Kidney (tissue), 14 donors: Measurements from ENCODE around the gene ZC3H12D. TPM values are rescaled to one million over a fixed set of nuclear protein-coding genes. Genes with fewer than 3 reads are reported as not detected.

ENCODE experiments used
- DNase-seq, 5 donors: peaks; one replicate each; pipeline ENCODE4 v3.0.0-alpha.2; 2013 to 2020
- FAIRE-seq: peaks from 2 replicates; lab custom pipeline; 2012; peaks lifted over from hg19 to GRCh38; lab: Jason Lieb, UNC
- H3K27ac ChIP-seq, 2 donors: one replicate each; pipeline ENCODE4 v1.7.0; 2013; ENCODE audit warnings: low read depth in 2 of 2, low read length in 2 of 2, inconsistent platforms in 1 of 2
- H3K27me3 ChIP-seq: one replicate; pipeline ENCODE4 v1.7.1; 2013; ENCODE audit warnings: low read length, inconsistent platforms; ENCODE audit not compliant: control insufficient read depth, insufficient read depth
- H3K36me3 ChIP-seq, 3 donors: one replicate each; pipeline versions ENCODE4 v1.7.0 to v1.7.1; 2013; ENCODE audit warnings: low read length in 3 of 3, control low read depth in 1 of 3, inconsistent platforms in 1 of 3; ENCODE audit not compliant: insufficient read depth in 3 of 3, control insufficient read depth in 2 of 3
- H3K4me1 ChIP-seq, 3 donors: one replicate each; pipeline versions ENCODE4 v1.7.0 to v1.7.1; 2013; ENCODE audit warnings: low read length in 3 of 3, inconsistent platforms in 1 of 3, low read depth in 1 of 3; ENCODE audit not compliant: control insufficient read depth in 2 of 3, insufficient read depth in 2 of 3
- H3K4me3 ChIP-seq, 3 donors: one replicate each; pipeline versions ENCODE4 v1.7.0 to v1.8.1; 2013; ENCODE audit warnings: low read length in 3 of 3, control low read depth in 1 of 3, inconsistent platforms in 1 of 3
- H3K9ac ChIP-seq, 3 donors: one replicate each; pipeline versions ENCODE4 v1.7.0 to v1.7.1; 2013; ENCODE audit warnings: low read length in 3 of 3, control low read depth in 1 of 3, inconsistent platforms in 1 of 3
- H3K9me3 ChIP-seq, 3 donors: one replicate each; pipeline versions ENCODE4 v1.7.0 to v1.7.1; 2013; ENCODE audit warnings: low read length in 3 of 3, control low read depth in 1 of 3, inconsistent platforms in 1 of 3; ENCODE audit not compliant: control insufficient read depth in 2 of 3, insufficient read depth in 1 of 3
- CTCF ChIP-seq: IDR thresholded peaks from 3 replicates; pipeline ENCODE4 v1.5.1; 2012; ENCODE audit warnings: mild to moderate bottlenecking, moderate library complexity, borderline replicate concordance; ENCODE audit not compliant: insufficient read depth; ENCODE audit errors: extremely low read depth
- intact Hi-C: fragments of 100-400 bp; cut with DNase I; formaldehyde crosslinking; loops from one replicate; pipeline ENCODE4 v1.11.1; 2022
- polyA plus RNA-seq: library from polyadenylated mRNA; stranded (reverse); fragments of 350-450 nt; fragmentation: Illumina TruSeq; extraction: RNeasy Lipid Tissue Mini Kit (QIAGEN cat#74804); gene quantifications from one replicate; pipeline ENCODE4 v1.2.3, GENCODE V29; 2014; ENCODE audit warnings: low read depth, low replicate concordance; ENCODE audit not compliant: insufficient read depth
- total RNA-seq: library from RNA; stranded (reverse); fragmentation: NEBNext Ultra II Directional; extraction: Animal tissue kit (Norgen Biotek cat#: 25700); gene quantifications from one replicate; pipeline ENCODE4 v1.2.1, GENCODE V29; 2021
- donor health status: control.
- donor health status: control.
- donor health status: control.
- donor health status: control.
- donor health status: control.
- donor health status: DM: yes; HTN: yes; CAD: no.
- donor health status: Normal renal cell carcinoma (clear cell type).

ZC3H12D gene
- total and polyA plus RNA-seq, 2 donors from 2014 or later: 0.82 to 3.7 TPM

- intact Hi-C loops: no loop called here
- Histone ChIP-seq H3K36me3 (no peaks in the 10 kb centered on the region), H3K9ac (no peak overlapping the region), H3K4me3 (peak overlapping the region in 1 of 3 donors; percentile 56), H3K9me3 (no peaks in the 10 kb centered on the region), H3K27ac (peak overlapping the region in 1 of 2 donors; percentile 4), H3K27me3 (no peaks in the 10 kb centered on the region), H3K4me1 (peaks cover 0 to 29% (median 26%) of the 10 kb centered on the region in 3 donors)
- no peak for FAIRE-seq
- no peak for TF ChIP-seq CTCF
- peak in 4 of 5 donors; percentile 53 to 80 (median 62) for DNase-seq
Measured at GRCh38 chr6:149451376-149452036, 33.3 kb downstream of the ZC3H12D start.

GRCh38 chr6:149450679-149451375, 34.0 kb downstream of the ZC3H12D start:
- Histone ChIP-seq H3K9ac (peak overlapping the region in 1 of 3 donors; percentile 40), H3K4me3 (peak overlapping the region in 2 of 3 donors; percentile 16 to 56), H3K4me1 (peaks cover 0 to 29% (median 26%) of the 10 kb centered on the region in 3 donors), H3K27ac (peak overlapping the region in 1 of 2 donors; percentile 4), H3K27me3 (no peaks in the 10 kb centered on the region), H3K36me3 (no peaks in the 10 kb centered on the region), H3K9me3 (no peaks in the 10 kb centered on the region)
- FAIRE-seq (no peak), DNase-seq (peak in 4 of 5 donors; percentile 54 to 75 (median 61))
- TF ChIP-seq CTCF: no peak
- intact Hi-C loops: no loop called here

- no peak overlapping the region for H3K27ac ChIP-seq
- intact Hi-C loops: no loop called here
- H3K36me3 ChIP-seq: no peaks in the 10 kb centered on the region
- FAIRE-seq (no peak), DNase-seq (no peak)
- H3K4me3 ChIP-seq: peak overlapping the region in 1 of 3 donors; percentile 56
- H3K4me1 ChIP-seq: peaks cover 0 to 26% (median 25%) of the 10 kb centered on the region in 3 donors
- no peaks in the 10 kb centered on the region for H3K9me3 ChIP-seq
- H3K27me3 ChIP-seq: no peaks in the 10 kb centered on the region
- no peak for TF ChIP-seq CTCF
- H3K9ac ChIP-seq: peak overlapping the region in 1 of 3 donors; percentile 40
Measured at GRCh38 chr6:149449831-149450678, 34.8 kb downstream of the ZC3H12D start.
